DMS53 treated with DMSO at 0.1 percent for 48 hours (cell line): ENCODE measurements around the gene CNPY1.
"Not testable (repeated sequence)": the region's sequence is repeated elsewhere in the genome, so short reads cannot be mapped to it uniquely, and the experiment has no call there.

ENCODE experiments used
- DNase-seq: peaks from one replicate; lab custom pipeline; 2025; ENCODE audit not compliant: unreplicated experiment; lab: John Stamatoyannopoulos, UW

The CNPY1 gene

GRCh38 chr7:155546449-155546848 is at the start of gene CNPY1:
Gene CNPY1 (minus strand): TSS chr7:155546559. CDS start chr7:155545929, 630 bp downstream.
- not testable (repeated sequence) for DNase-seq

GRCh38 chr7:155594961-155595366 is 48.6 kb upstream of the CNPY1 start:
- no peak for DNase-seq

DNA sequence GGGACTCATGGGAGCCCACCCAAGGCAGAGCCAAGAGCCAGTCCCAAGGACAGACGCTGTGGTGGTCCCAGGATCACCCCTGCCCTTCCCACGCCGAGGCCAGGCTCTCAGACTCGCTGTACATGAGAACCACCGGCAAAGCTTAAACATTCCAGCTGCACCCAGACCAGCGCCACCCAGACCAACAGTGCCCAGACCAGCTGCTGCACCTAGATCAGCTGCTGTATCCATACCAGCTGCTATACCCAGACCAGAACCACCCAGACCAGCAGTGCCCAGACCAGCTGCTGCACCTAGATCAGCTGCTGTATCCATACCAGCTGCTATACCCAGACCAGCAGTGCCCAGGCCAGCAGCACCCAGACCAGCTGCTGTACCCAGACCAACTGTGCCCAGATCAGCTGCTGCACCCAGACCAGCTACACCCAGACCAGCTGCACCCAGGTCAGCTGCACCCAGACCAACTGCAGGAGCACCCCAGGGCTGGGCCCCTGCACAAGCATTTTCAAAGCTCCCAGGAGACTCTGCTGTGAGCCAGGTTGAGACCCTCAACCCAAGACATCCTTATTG is 47.9 kb upstream of the CNPY1 start:
- DNase-seq = no peak

GRCh38 chr7:155593461-155594162 is 47.3 kb upstream of the CNPY1 start:
- no peak for DNase-seq

DNA sequence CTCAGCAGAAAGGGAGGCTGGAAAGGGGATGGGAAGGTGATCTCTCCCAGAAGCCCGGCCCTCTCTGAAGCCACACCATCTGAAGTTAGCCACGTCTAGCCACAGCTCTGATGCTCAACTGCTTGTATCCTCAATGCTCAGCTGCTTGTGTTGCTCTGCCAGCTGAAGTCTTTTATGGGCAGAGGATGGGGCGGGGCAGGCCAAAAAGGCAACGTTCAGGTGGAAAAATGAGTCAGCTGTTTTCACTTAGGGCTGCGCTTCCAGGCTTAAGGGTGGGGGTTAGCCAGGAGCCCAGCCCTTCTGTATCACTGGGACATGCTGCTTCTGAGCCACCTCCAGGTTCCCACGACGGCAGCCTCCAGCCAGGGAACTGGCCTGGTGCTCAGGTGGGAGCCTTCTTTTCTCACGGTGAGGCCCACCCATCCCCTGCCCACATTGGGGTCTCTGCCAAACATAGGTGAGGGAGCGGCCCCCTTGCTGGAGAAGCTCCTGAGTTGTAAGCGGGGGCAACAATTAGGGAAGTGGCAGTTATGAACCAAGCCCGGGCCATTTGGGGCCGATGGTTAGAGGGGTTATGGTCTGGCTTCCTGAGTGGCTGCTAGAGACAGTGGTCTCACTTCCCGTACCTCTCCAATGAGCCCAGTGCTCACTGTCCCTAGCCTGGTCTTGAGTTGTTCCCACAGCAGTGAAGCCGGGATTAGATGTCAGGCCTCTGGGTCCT is 44.9 kb upstream of the CNPY1 start:
- no peak for DNase-seq

DNA sequence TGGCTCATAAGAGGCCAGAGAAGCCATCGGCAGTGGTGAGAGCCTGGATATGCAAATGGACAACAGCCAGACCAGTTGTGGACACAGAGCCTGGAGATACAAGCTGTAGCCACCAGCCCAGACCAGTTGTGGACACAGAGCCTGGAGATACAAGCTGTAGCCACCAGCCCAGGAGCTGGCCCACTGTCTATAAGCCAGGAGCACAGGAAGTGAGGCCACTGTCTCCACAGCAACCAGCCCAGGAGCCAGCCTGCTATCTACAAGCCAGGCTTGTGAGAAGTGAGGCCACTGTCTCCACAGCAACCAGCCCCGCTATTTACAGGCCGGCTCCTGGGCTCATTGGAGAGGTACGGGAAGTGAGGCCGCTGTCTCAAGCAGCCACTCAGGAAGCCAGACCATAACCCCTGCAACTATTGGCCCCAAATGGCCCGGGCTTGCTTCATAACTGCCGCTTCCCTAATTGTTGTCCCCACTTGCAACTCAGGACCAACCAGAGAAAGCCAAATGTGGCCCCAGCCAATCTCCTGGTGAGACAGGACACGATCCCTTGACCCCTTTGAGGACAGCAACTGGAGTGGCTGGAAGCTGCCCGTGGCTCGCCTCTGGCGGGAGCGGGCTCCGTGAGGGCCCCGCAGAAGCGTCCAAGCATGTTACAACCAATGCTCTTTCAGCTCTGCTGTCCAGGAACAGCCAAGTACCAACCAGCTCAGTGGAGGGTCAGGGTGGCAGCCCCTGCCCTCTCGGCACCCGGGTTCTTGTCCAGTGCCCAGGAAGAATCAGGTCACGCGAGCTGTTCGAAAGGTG is 44.1 kb upstream of the CNPY1 start:
- DNase-seq = no peak

DNA sequence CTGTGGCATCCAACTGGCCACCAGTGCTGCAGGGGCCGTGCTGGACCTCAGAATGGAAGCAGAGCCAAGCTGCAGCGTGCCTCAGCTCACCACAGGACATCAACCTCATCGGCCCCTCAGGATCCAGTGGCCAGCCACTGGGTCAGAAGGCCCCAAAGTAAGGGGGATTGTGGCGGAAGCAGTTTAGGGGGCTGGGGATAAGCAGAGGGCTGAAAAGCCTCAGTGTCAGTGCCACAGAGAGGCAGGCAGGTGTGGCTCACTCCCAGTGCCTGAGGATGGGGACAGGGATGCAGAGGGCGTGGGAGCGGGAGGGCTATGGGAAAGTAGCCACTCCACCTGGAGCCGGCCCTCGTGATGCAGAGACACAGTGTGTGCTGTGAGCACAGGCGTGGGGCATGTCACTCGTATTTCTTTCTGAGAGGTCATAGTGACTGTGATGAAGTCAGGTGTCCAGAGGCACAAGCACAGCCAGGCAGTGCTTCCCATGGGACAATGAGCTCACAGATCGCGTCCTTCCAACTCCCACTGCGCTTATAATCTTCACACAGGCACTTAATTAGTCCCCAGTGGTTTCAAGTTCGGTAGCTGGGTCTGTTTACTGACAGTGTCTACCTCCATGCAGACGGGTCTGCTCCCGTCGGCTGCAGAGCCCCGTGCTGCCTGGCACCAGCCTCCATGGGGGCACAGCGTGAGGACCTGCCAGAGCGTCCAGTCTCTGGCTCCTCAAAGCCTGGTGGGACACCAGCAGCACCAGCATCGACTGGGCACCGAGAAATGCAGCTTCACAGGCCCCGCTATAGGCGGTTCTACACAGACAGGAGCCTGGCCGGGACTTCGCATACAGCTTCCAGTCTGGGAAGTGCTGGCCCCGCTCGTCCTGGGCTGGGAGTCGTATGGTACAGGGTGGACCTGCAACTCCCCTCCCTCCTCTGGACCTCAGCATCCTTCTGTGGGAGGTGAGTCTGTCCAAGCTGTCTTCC is 42.9 kb upstream of the CNPY1 start:
- no peak for DNase-seq

- DNase-seq = no peak
Measured at GRCh38 chr7:155588468-155588998, 42.2 kb upstream of the CNPY1 start.

DNA sequence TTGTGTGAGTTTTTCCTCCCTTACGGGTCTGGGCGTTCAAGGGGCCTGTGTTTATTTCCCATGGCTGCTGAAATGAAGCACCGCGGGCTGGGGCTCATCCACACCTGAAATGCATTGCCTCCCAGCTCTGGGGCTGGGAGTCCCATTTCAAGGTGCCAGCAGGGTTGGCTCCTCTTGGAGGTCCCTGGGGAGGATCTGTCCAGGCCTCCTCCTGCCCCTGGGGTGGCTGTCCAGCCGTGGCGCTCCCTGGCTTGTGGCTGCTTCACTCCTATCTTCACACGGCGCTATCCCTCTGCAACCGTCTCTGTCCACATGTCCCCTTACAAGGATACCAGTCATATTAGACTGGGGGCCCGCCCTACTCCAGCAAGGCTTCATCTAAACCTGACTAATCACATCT is 41.1 kb upstream of the CNPY1 start:
- no peak for DNase-seq

DNA sequence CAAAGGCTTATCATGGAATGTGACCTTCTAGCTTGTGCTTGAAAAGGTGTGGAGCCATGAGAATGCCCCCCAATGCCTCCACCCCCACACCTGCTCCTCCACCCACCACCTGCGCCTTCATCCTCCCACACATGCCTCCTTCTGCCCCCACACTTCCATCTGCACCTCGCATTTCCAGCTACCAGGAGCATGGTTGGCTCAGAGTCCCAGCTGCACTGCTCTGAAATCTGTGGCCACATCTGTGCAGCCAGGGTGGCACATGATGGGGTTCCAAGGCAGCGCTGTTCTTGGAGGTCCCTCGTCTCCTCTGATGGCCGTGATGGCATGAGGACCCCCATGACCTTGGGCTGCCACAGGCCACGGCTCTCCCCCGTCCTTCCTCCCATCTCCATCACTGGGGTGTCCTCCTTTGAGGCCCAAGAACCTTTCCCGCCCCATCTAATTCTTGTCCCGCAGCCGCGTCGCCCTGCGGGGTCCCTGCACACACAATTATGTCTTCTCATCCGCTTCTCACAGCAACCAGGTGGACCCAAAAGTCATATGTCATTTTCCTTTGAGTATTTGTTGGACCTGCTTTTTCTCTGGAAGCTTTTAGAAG is 40.6 kb upstream of the CNPY1 start:
- no peak for DNase-seq

DNA sequence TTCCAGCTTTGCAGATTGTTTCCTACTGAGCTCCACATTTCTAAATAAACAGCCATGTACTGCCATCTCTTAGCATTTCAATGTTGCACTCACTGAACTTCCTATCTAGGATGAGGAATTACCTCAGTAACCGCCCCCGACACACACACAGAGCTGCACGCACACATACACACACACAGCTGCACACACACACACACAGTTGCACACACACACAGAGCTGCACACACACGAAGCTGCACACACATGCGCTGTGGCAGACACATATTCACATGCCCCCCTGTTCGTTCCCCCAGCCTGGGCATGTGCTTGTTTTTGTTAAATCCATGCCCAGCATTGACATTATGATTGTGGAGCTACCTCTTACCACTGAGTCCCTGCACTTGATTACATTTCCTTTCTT is 39.6 kb upstream of the CNPY1 start:
- no peak for DNase-seq

- DNase-seq = no peak
Measured at GRCh38 chr7:155585532-155585895, 39.2 kb upstream of the CNPY1 start.

DNA sequence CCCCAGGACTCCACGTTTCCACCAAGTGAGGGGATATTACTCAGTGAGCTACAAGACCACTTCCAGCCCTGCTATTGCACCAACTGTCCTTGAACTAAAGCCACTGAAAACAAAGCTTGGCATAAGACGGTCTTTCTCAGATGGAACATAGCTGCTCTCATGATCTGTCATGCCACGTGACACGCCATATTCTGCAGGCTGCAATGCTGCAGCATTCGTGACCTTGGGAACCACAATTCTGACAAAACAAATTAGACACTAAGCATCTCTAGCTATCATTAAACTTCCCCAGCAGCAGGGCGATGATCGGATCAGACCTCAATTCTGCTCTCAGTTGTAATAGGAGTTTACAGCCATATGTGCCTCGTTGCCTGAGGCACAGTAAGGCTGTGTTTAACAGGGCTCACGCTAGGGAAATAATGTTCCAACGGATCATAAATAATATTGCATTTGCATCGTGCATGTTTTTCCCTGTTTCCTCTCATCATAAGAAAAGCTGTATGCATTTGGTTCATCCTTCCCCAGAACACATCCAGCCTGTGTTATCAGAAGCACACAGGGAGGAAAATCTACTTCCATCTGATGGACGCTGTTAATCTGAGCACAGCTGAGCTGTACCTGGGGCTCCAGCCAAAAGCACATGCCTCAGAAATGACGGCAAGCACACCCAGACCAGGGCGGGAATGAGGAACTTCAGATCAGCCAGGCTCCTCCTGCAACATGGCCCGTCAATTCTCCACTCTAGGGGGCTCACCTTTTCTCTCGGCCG is 38.6 kb upstream of the CNPY1 start:
- no peak for DNase-seq

DNA sequence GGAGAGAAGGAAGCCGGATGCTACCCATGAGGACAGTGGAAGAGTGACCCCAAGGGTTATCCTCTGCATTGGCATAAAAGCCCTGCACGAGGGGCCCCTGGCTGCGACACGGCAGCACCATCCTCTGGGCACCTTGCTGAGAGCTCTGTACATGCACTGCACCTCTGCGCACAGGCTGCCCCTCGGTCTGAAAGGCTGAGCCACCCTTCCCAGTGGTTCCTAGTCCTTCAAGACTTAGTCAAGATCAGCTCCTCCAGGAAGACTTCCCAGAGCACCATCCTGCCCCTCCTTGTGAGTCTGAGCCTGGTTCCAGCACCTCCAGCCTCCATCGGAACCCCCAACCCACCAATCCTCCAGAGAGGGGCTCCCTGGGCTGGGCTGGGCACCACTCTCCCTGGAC is 37.9 kb upstream of the CNPY1 start:
- no peak for DNase-seq

GRCh38 chr7:155583636-155584035 is 37.3 kb upstream of the CNPY1 start:
- DNase-seq = no peak

GRCh38 chr7:155581954-155582353 is 35.6 kb upstream of the CNPY1 start:
- no peak for DNase-seq

DNA sequence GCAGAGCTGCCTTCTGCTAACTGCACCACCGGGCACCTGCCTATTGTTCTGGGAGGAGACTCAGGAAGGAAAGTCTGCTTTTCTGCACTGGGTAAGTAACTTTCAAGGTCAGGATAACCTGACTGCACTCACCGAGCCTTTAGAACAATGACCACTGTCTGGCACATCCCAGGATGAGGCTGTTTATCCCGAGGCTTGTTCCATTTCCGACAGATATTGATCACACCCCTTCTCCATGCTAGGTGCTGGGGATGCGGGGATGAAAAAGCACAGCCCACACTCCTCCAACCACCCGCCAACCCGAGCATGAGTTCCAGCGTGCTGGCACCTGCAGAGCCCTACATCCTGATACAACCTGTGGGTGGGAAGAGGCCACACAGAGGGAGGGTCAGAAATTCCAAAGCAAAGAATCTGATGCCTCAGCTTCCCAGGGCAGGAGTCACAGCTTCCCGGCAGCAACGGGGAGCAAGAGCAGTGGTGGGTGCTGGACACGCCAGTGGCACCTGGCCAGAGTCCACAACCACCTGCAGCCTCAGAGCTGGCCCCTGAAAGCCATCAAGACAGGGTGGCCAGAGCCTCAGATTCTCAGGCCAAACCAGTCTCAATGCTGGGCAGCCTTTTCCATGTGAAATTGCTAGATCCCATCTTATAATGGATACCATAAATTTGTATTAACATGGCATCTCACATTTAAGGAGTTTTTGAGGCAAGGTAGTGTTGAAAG is 34.9 kb upstream of the CNPY1 start:
- no peak for DNase-seq

GRCh38 chr7:155580367-155580766 is 34.0 kb upstream of the CNPY1 start:
- no peak for DNase-seq
